SU-DHL-6 (cell line): ENCODE results near the gene SLC27A4.

Experiments used
- H2AFZ ChIP-seq: fragments of 200-600 bp; sonication (generic); 2 replicates; pipeline ENCODE4 v1.6.1; 2014; ENCODE audit warnings: low read depth, mild to moderate bottlenecking, moderate library complexity, mixed read lengths, antibody characterized with exemption, low read length; ENCODE audit not compliant: severe bottlenecking
- H3F3A ChIP-seq: fragments of 200-600 bp; shearing (Covaris generic); 2 replicates; pipeline ENCODE4 v1.6.0; 2016; ENCODE audit warnings: antibody characterized with exemption, mild to moderate bottlenecking; ENCODE audit not compliant: insufficient read depth
- H3K27ac ChIP-seq: fragments of 200-600 bp; sonication (generic); 2 replicates; pipeline ENCODE4 v1.5.1; 2016; ENCODE audit warnings: low read depth, mild to moderate bottlenecking, low read length, moderate library complexity, mixed read lengths
- H3K27me3 ChIP-seq: fragments of 200-600 bp; sonication (generic), shearing (Covaris generic); 2 replicates; pipeline ENCODE4 v1.6.0; 2014; ENCODE audit warnings: mild to moderate bottlenecking, low read length
- H3K36me3 ChIP-seq: fragments of 200-600 bp; sonication (generic); 2 replicates; pipeline ENCODE4 v1.6.1; 2014; ENCODE audit warnings: mild to moderate bottlenecking, low read length, mixed read lengths
- H3K4me2 ChIP-seq: fragments of 300-600, 200-600 bp; shearing (Covaris generic), sonication (generic); 2 replicates; pipeline ENCODE4 v1.6.0; 2014; ENCODE audit warnings: low read length, low read depth, mild to moderate bottlenecking; ENCODE audit not compliant: poor library complexity, severe bottlenecking
- H3K4me3 ChIP-seq: fragments of 200-600 bp; sonication (generic); 2 replicates; pipeline ENCODE4 v1.5.1; 2014; ENCODE audit warnings: antibody characterized with exemption, low read length, mild to moderate bottlenecking, mixed read lengths; ENCODE audit not compliant: insufficient read depth, poor library complexity, severe bottlenecking
- H3K79me2 ChIP-seq: fragments of 200-600 bp; sonication (generic); 2 replicates; pipeline ENCODE4 v1.6.1; 2014; ENCODE audit warnings: mild to moderate bottlenecking, low read length, moderate library complexity; ENCODE audit not compliant: insufficient read depth
- H3K9ac ChIP-seq: fragments of 200-600 bp; sonication (generic); 2 replicates; pipeline ENCODE4 v1.7.0; 2014; ENCODE audit warnings: mild to moderate bottlenecking, low read length
- H3K9me2 ChIP-seq: fragments of 200-600 bp; sonication (generic); replicated peaks from 2 replicates; pipeline ENCODE4 v1.6.1; 2014; ENCODE audit warnings: low read length; ENCODE audit not compliant: insufficient read depth
- H3K9me3 ChIP-seq: fragments of 200-600 bp; sonication (generic); 2 replicates; pipeline ENCODE4 v1.6.1; 2014; ENCODE audit warnings: low read length, mixed read lengths; ENCODE audit not compliant: insufficient read depth
- H4K20me1 ChIP-seq: fragments of 200-600 bp; sonication (generic); 2 replicates; pipeline ENCODE4 v1.6.1; 2014; ENCODE audit warnings: low read depth, mild to moderate bottlenecking, antibody characterized with exemption, low read length, moderate library complexity, mixed read lengths
- EZH2phosphoT487 ChIP-seq: fragments of 200-600 bp; sonication (generic), shearing (Covaris generic); conservative IDR thresholded peaks from 2 replicates; pipeline ENCODE4 v1.6.1; 2018; ENCODE audit warnings: mild to moderate bottlenecking, antibody characterized with exemption, low read length, moderate library complexity, mixed read lengths

SLC27A4 gene

DNA sequence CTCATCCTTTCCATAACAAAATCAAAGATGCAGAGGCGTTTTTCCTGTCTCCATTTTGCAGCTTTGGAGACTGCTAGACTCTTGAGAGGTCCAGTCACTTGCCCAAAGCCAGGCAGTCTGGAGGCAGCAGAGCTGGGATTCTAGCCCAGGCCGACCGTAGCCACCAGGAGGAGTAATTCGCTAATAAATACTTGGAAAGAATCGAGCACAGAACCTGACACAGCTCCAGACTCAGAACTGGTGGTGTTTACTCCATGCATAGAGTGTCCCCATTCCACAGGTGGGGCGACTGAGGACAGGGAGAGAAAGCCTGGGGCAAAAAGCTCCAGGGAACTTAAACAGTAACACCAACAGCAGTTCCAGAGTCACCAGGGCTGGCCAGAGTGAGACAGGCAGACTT, 69.7 kb downstream of the SLC27A4 start:
- Histone ChIP-seq H2AFZ (no peak overlapping the region), H3K27ac (no peak overlapping the region), H3K36me3 (no peaks in the 10 kb centered on the region), H3K4me3 (no peak overlapping the region), H3K27me3 (no peaks in the 10 kb centered on the region), H3K9me3 (no peaks in the 10 kb centered on the region), H4K20me1 (no peaks in the 10 kb centered on the region), H3K9ac (no peak overlapping the region), H3K9me2 (no peaks in the 10 kb centered on the region), H3K4me2 (no peak overlapping the region), H3K79me2 (no peaks in the 10 kb centered on the region), H3F3A (no peaks in the 10 kb centered on the region)
- no peak for TF ChIP-seq EZH2phosphoT487
